ENCODE results near the gene CD3E. TPM values are rescaled to one million over a fixed set of nuclear protein-coding genes. Genes with fewer than 3 reads are reported as not detected.

The CD3E gene
- total and polyA plus RNA-seq, 4 experiments from 2014 or later = 581 to 999 (median 623) TPM

DNA sequence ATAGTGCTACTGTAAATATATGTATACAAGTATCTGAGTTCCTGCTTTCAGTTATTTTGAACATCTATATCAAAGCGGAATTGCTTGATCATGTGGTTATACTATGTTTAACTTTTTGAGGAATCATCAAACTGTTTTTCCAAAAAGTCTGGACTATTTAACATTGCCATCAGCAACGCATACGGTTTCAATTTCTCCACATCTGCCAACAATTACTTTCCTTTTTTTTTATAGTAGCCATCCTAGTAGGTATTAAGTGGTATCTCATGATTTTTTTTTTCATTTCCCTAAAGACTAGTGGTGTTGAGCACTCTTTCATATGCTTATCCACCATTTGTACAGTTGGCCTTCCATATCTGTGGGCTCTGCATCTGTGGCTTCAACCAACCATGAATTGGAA, 53.5 kb downstream of the CD3E start:
- DNase-seq = no peak
- Mint-ChIP-seq H3K27me3 (no peaks in the 10 kb centered on the region), H3K4me3 (peak overlapping the region in 1 of 8 donors; percentile 6), H3K27ac (peak overlapping the region in 6 of 7 donors; percentile 75 to 100 (median 84)), H3K4me1 (peaks cover 32 to 49% (median 41%) of the 10 kb centered on the region in 4 donors), H3K9me3 (peaks cover 0 to 7% (median 0%) of the 10 kb centered on the region in 8 donors), H3K36me3 (peaks cover 12 to 49% of the 10 kb centered on the region in 2 donors)
- CTCF ChIA-PET (ENCODE audit: partially characterized antibody) = interaction anchor here (2.9 kb wide), 1 partner anchor 63 kb away, joined by 20 read pairs; no protein-coding TSS in a partner anchor
- H3K36me3 ChIP-seq (ENCODE audit: insufficient read depth, low read length) = peaks cover 3% of the 10 kb centered on the region
- POLR2A ChIA-PET (ENCODE audit: partially characterized antibody) = interaction anchor here (1.1 kb wide), 1 partner anchor 15 kb away, joined by 3 read pairs; the partner anchor contains the start of gene CD3D
- no peak overlapping the region for H3K27ac ChIP-seq (ENCODE audit: low read depth, low read length)
- intact Hi-C loops (cut with micrococcal nuclease) = no loop called here
- H3K27me3 ChIP-seq (ENCODE audit: insufficient read depth, low read length) = no peaks in the 10 kb centered on the region
- no peaks in the 10 kb centered on the region for H3K9me3 ChIP-seq (ENCODE audit: control insufficient read depth in 1 of 2, low read length in 2 of 2)
- H3K4me1 ChIP-seq (ENCODE audit: insufficient read depth, low read length) = peaks cover 42% of the 10 kb centered on the region
- no peak overlapping the region for H3K4me3 ChIP-seq (ENCODE audit: low read length in 2 of 2)

DNA sequence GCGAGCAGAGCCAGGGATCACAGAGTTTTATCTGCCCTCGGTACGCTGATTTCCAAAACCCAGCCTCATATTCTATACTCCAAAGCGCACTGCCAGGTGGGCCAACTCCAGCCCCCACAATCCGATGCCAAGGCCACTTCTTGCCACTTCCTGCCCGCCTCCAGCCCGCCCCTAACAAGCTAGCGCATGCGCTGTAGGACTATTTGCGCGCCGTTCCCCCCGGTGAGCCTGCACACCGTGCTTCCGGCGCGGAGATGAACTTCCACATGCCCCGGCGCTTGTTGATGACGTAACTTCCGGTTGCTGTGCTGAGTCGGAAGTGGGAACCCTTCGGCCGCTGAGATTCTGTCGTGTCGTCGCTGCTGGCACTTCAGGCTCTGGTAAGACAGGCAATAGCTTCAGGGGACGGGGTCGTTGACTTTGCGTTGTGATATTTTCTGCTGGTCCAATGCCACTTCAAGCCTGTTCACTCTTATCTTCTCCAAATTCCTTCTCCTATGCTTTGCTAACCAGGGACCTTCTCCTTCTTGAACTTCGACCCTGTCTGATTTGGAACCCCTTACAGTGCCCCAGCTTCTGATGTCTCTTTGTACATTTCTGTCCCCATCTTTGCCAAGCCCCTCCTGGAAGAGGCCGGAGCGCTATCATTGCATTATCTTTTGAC, 54.9 kb downstream of the CD3E start, which contains the start of gene UBE4A:
Gene UBE4A (plus strand): TSS at position 306 of the 664 bp plus-strand sequence. CDS start 5,481 bp downstream, outside the sequence.
- Mint-ChIP-seq H3K27me3 (no peaks in the 10 kb centered on the region), H3K4me3 (peak within 1 kb of the TSS; percentile 93 to 100 (median 98)), H3K9me3 (peaks cover 0 to 7% (median 0%) of the 10 kb centered on the region in 8 donors), H3K27ac (peak within 1 kb of the TSS; percentile 95 to 100 (median 98)), H3K4me1 (peaks cover 28 to 54% (median 45%) of the 10 kb centered on the region in 4 donors), H3K36me3 (peaks cover 8 to 45% of the 10 kb centered on the region in 2 donors)
- ChIA-PET POLR2A (ENCODE audit: partially characterized antibody) (interaction anchor here (0.8 to 3.2 kb wide), 26 partner anchors 9 to 761 kb away, joined by 3 to 65 read pairs (median 4); partner anchors contain the start of genes ARCN1, CD3D, CD3E and CD3G), CTCF (ENCODE audit: partially characterized antibody) (interaction anchor here (0.8 to 5.0 kb wide), 7 partner anchors 58 to 161 kb away, joined by 3 to 40 read pairs (median 3); no protein-coding TSS in a partner anchor)
- H3K36me3 ChIP-seq (ENCODE audit: insufficient read depth, low read length) = peaks cover 12% of the 10 kb centered on the region
- intact Hi-C loops (cut with micrococcal nuclease) = loop anchor here (1.0 kb wide), 4 partner anchors 20 to 129 kb away; partner anchors contain the start of genes ATP5MG and KMT2A
- H3K4me3 ChIP-seq (ENCODE audit: low read length in 2 of 2) = peak within 1 kb of the TSS; percentile 82 to 83
- H3K27me3 ChIP-seq (ENCODE audit: insufficient read depth, low read length) = no peaks in the 10 kb centered on the region
- H3K4me1 ChIP-seq (ENCODE audit: insufficient read depth, low read length) = peaks cover 44% of the 10 kb centered on the region
- H3K27ac ChIP-seq (ENCODE audit: low read depth, low read length) = peak within 1 kb of the TSS; percentile 91
- DNase-seq = peak; percentile 94 to 95 (median 95)
- H3K9me3 ChIP-seq (ENCODE audit: control insufficient read depth in 1 of 2, low read length in 2 of 2) = no peaks in the 10 kb centered on the region

DNA sequence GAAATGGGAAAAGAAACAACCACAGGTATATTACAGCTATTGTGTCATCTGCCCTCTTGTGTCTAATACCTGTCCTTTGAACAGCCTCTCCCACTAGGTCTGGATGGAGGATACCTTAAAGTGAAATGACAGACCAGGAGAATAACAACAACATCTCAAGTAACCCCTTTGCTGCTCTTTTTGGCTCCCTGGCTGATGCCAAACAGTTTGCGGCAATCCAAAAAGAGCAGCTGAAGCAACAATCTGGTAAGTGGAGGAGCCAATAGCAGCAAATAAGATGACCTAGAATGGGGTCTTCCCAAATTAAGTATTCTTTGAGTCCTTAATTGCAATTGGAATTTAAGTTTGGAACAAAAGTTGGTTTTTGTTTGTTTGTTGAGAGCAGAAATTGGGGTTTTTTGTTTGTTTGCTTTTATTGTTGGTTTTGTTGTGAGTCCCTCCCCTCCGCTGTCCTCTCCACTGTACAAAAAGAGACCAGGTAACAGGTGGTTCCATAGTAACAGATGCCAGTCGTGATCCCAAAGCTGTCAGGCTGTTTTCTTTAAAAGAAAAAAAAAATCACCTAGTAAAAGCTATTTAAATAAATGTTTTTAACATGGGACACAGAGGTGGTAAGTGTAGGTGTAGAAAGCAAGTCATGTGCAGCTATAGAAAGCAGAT, 60.6 kb downstream of the CD3E start:
- Histone ChIP-seq H3K36me3 (ENCODE audit: insufficient read depth, low read length) (peaks cover 50% of the 10 kb centered on the region), H3K27ac (ENCODE audit: low read depth, low read length) (no peak overlapping the region), H3K27me3 (ENCODE audit: insufficient read depth, low read length) (no peaks in the 10 kb centered on the region), H3K4me1 (ENCODE audit: insufficient read depth, low read length) (peaks cover 34% of the 10 kb centered on the region), H3K9me3 (ENCODE audit: control insufficient read depth in 1 of 2, low read length in 2 of 2) (no peaks in the 10 kb centered on the region), H3K4me3 (ENCODE audit: low read length in 2 of 2) (no peak overlapping the region)
- no peaks in the 10 kb centered on the region for H3K27me3 Mint-ChIP-seq
- H3K27ac Mint-ChIP-seq = peak overlapping the region in 3 of 7 donors; percentile 17 to 52 (median 47)
- intact Hi-C loops (cut with micrococcal nuclease) = no loop called here
- no peak overlapping the region for H3K4me3 Mint-ChIP-seq
- peaks cover 46 to 72% of the 10 kb centered on the region in 2 donors for H3K36me3 Mint-ChIP-seq
- no peaks in the 10 kb centered on the region for H3K9me3 Mint-ChIP-seq
- ChIA-PET POLR2A (ENCODE audit: partially characterized antibody) (interaction anchor here (1.6 kb wide), 1 partner anchor 549 kb away, joined by 3 read pairs; no protein-coding TSS in a partner anchor), CTCF (ENCODE audit: partially characterized antibody) (interaction anchor here (0.7 to 2.5 kb wide), 6 partner anchors 60 to 1420 kb away, joined by 3 to 14 read pairs (median 4); no protein-coding TSS in a partner anchor)
- DNase-seq = no peak
- H3K4me1 Mint-ChIP-seq = peaks cover 22 to 43% (median 31%) of the 10 kb centered on the region in 4 donors

Other genes with a start within 250 kb of the CD3E start
- gene TMPRSS4, start 227.7 kb upstream of the CD3E start, total RNA-seq = under 1 TPM in 1 of 2 experiments, not detected in 1; 0.33 TPM
- gene TMPRSS4, start 227.7 kb upstream of the CD3E start, polyA plus RNA-seq = not detected
- gene SMIM35, start 217.8 kb upstream of the CD3E start, total RNA-seq = under 1 TPM; 0.44 to 0.55 TPM
- under 1 TPM; 0.21 to 0.76 TPM for gene SMIM35, start 217.8 kb upstream of the CD3E start, polyA plus RNA-seq
- gene SCN4B, start 151.9 kb upstream of the CD3E start, total RNA-seq = not detected
- gene SCN4B, start 151.9 kb upstream of the CD3E start, polyA plus RNA-seq = not detected
- gene SCN2B, start 128.1 kb upstream of the CD3E start, total RNA-seq = not detected
- gene SCN2B, start 128.1 kb upstream of the CD3E start, polyA plus RNA-seq = not detected
- gene JAML, start 79.7 kb upstream of the CD3E start, total RNA-seq = 100 to 1,000 TPM; 115 to 116 TPM
- gene JAML, start 79.7 kb upstream of the CD3E start, polyA plus RNA-seq = 100 to 1,000 TPM; 169 to 194 TPM
- 10 to 100 TPM; 29.9 to 32.0 TPM for gene MPZL3, start 52.4 kb upstream of the CD3E start, total RNA-seq
- gene MPZL3, start 52.4 kb upstream of the CD3E start, polyA plus RNA-seq = 10 to 100 TPM; 12.3 to 12.6 TPM
- 1 to 10 TPM; 2.9 to 3.7 TPM for gene MPZL2, start 40.4 kb upstream of the CD3E start, total RNA-seq
- 1 to 10 TPM in 1 of 2 donors, under 1 TPM in 1; 0.64 to 4.2 TPM for gene MPZL2, start 40.4 kb upstream of the CD3E start, polyA plus RNA-seq
- gene CD3D, start 38.0 kb downstream of the CD3E start, total RNA-seq = 100 to 1,000 TPM; 338 to 343 TPM
- 1,000 to 10,000 TPM in 1 of 2 donors, 100 to 1,000 TPM in 1; 993 to 1,046 TPM for gene CD3D, start 38.0 kb downstream of the CD3E start, polyA plus RNA-seq
- 100 to 1,000 TPM; 191 to 205 TPM for gene CD3G, start 39.6 kb downstream of the CD3E start, total RNA-seq
- gene CD3G, start 39.6 kb downstream of the CD3E start, polyA plus RNA-seq = 100 to 1,000 TPM; 131 to 417 TPM
- gene UBE4A, start 54.9 kb downstream of the CD3E start, total RNA-seq = 10 to 100 TPM; 50.3 to 52.2 TPM
- 10 to 100 TPM; 16.9 to 25.5 TPM for gene UBE4A, start 54.9 kb downstream of the CD3E start, polyA plus RNA-seq
- 100 to 1,000 TPM; 158 to 161 TPM for gene ATP5MG, start 96.9 kb downstream of the CD3E start, total RNA-seq
- gene ATP5MG, start 96.9 kb downstream of the CD3E start, polyA plus RNA-seq = 100 to 1,000 TPM; 595 to 704 TPM
- gene KMT2A, start 131.8 kb downstream of the CD3E start, total RNA-seq = 100 to 1,000 TPM; 185 to 202 TPM
- gene KMT2A, start 131.8 kb downstream of the CD3E start, polyA plus RNA-seq = 10 to 100 TPM in 1 of 2 donors, 1 to 10 TPM in 1; 4.6 to 51.9 TPM
- 1 to 10 TPM; 1.1 to 1.2 TPM for gene TTC36, start 222.7 kb downstream of the CD3E start, total RNA-seq
- under 1 TPM; 0.39 to 0.49 TPM for gene TTC36, start 222.7 kb downstream of the CD3E start, polyA plus RNA-seq
- gene TMEM25, start 226.5 kb downstream of the CD3E start, total RNA-seq = 10 to 100 TPM; 19.5 to 20.0 TPM
- 10 to 100 TPM; 16.5 to 26.5 TPM for gene TMEM25, start 226.5 kb downstream of the CD3E start, polyA plus RNA-seq